Ascending aorta (tissue), 2 donors: ENCODE results near the gene HTT. TPM values are rescaled to one million over a fixed set of nuclear protein-coding genes. Genes with fewer than 3 reads are reported as not detected.

Experiments
- DNase-seq, 2 donors: peaks; one replicate each; pipeline ENCODE4 v3.0.0-alpha.2; 2019; ENCODE audit warnings: low spot score in 2 of 2
- H3K27ac ChIP-seq, 2 donors: fragments of 200-600 bp; sonication (generic); one replicate each; pipeline ENCODE4 v1.5.1; 2016 to 2017; ENCODE audit warnings: mild to moderate bottlenecking in 1 of 2
- H3K27me3 ChIP-seq: fragments of 200-600 bp; sonication (generic); one replicate; pipeline ENCODE4 v1.5.1; 2017
- H3K36me3 ChIP-seq, 2 donors: fragments of 200-600 bp; sonication (generic); one replicate each; pipeline ENCODE4 v1.5.1; 2016
- H3K4me1 ChIP-seq, 2 donors: fragments of 200-600 bp; sonication (generic); one replicate each; pipeline ENCODE4 v1.5.1; 2016 to 2017; ENCODE audit warnings: mild to moderate bottlenecking in 1 of 2
- H3K4me3 ChIP-seq, 2 donors: fragments of 200-600 bp; sonication (generic); one replicate each; pipeline ENCODE4 v1.5.1; 2016 to 2017; ENCODE audit warnings: mild to moderate bottlenecking in 1 of 2
- H3K9me3 ChIP-seq, 2 donors: fragments of 200-600 bp; sonication (generic); one replicate each; pipeline ENCODE4 v1.5.1; 2016
- CTCF ChIP-seq, 3 experiments: fragments of 200-600 bp in 2 of 3; fragments of 450-650 bp in 1 of 3; sonication (generic) in 2 of 3; IDR thresholded peaks; one replicate each; pipeline ENCODE4 v1.5.1; 2016 to 2019; ENCODE audit warnings: antibody characterized with exemption in 3 of 3, mild to moderate bottlenecking in 1 of 3, moderate library complexity in 1 of 3
- intact Hi-C: fragments of 100-400 bp; cut with DNase I; formaldehyde crosslinking; loops from one replicate; pipeline ENCODE4 v1.15.1; 2023
- total RNA-seq: library from RNA; depleted of rRNA; stranded (reverse); fragments of >200 nt; gene quantifications from one replicate; pipeline ENCODE4 v1.1.0, GENCODE V29; 2016

The HTT gene
- total RNA-seq, 1 donor from 2014 or later = 23.7 TPM

DNA sequence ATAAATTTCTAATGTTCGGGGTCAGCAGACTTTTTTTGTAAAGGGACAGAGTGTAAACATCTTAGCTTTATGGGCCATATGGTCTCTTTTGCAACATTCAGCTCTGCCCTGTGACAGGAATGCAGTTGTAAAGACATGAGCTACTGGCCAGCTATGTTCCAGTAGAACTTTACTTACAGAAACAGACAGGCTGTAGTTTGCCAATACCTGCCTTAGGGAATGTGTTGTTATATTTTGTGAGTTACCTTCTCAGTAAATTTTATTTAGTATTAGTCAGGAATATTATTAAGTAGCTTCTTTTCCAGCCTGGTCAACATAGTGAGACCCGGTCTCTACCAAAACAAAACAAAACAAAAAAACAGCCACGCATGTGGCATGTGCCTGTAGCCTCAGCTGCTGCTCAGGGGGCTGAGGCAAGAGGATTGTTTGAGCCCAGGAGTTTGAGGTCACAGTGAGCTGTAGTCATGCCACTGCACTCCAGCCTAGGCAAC lies 48.7 kb downstream of the HTT start:
- Histone ChIP-seq H3K27me3 (no peaks in the 10 kb centered on the region), H3K4me3 (no peak overlapping the region), H3K27ac (no peak overlapping the region), H3K9me3 (no peaks in the 10 kb centered on the region), H3K36me3 (peaks cover 31 to 55% of the 10 kb centered on the region in 2 donors), H3K4me1 (no peaks in the 10 kb centered on the region)
- no peak for DNase-seq
- TF ChIP-seq CTCF (IDR thresholded peaks at IDR 0.05) = no peak
- intact Hi-C loops = no loop called here

- intact Hi-C loops = no loop called here
- peaks cover 39 to 58% of the 10 kb centered on the region in 2 donors for H3K36me3 ChIP-seq
- DNase-seq = no peak
- no peak overlapping the region for H3K4me3 ChIP-seq
- H3K9me3 ChIP-seq = no peaks in the 10 kb centered on the region
- no peak for TF ChIP-seq CTCF (IDR thresholded peaks at IDR 0.05)
- H3K27ac ChIP-seq = no peak overlapping the region
- no peaks in the 10 kb centered on the region for H3K27me3 ChIP-seq
- no peaks in the 10 kb centered on the region for H3K4me1 ChIP-seq
Measured at GRCh38 chr4:3124070-3124767, 49.7 kb downstream of the HTT start.

DNA sequence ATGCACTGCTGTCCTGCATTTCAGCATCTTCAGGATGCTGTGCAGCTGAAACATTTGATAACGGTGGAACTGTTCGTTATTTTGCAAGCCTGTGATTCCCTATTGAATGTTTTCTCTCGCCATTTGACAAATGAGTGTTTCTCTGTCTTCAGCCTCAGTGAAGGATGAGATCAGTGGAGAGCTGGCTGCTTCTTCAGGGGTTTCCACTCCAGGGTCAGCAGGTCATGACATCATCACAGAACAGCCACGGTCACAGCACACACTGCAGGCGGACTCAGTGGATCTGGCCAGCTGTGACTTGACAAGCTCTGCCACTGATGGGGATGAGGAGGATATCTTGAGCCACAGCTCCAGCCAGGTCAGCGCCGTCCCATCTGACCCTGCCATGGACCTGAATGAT lies 52.6 kb downstream of the HTT start:
- no peak for DNase-seq
- peaks cover 49 to 60% of the 10 kb centered on the region in 2 donors for H3K36me3 ChIP-seq
- H3K27me3 ChIP-seq = no peaks in the 10 kb centered on the region
- H3K27ac ChIP-seq = no peak overlapping the region
- H3K9me3 ChIP-seq = no peaks in the 10 kb centered on the region
- intact Hi-C loops = no loop called here
- TF ChIP-seq CTCF (IDR thresholded peaks at IDR 0.05) = no peak
- H3K4me3 ChIP-seq = no peak overlapping the region
- H3K4me1 ChIP-seq = no peaks in the 10 kb centered on the region

DNA sequence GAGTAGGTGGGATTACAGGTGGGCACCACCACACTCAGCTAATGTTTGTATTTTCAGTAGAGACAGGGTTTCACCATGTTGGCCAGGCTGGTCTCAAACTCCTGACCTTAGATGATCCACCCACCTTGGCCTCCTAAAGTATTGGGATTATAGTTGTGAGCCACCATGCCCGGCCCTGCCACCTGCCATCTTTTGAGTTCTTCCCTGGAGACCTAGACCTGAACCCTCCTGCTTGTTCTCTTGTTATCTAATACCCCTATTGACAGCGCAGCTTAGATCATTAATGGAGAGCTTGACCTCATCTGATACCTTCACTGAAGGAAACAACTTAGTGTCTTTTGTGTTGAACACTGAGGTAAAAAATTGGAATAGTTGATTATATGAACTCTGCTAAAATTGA lies 53.6 kb downstream of the HTT start:
- Histone ChIP-seq H3K36me3 (peaks cover 55 to 61% of the 10 kb centered on the region in 2 donors), H3K4me3 (no peak overlapping the region), H3K27ac (no peak overlapping the region), H3K4me1 (no peaks in the 10 kb centered on the region), H3K9me3 (no peaks in the 10 kb centered on the region), H3K27me3 (no peaks in the 10 kb centered on the region)
- intact Hi-C loops = no loop called here
- TF ChIP-seq CTCF (IDR thresholded peaks at IDR 0.05) = no peak
- DNase-seq = no peak

GRCh38 chr4:3128976-3129375 lies 54.5 kb downstream of the HTT start:
- Histone ChIP-seq H3K36me3 (peaks cover 60 to 69% of the 10 kb centered on the region in 2 donors), H3K4me1 (no peaks in the 10 kb centered on the region), H3K4me3 (no peak overlapping the region), H3K27ac (no peak overlapping the region), H3K27me3 (no peaks in the 10 kb centered on the region), H3K9me3 (no peaks in the 10 kb centered on the region)
- DNase-seq = no peak
- no peak for TF ChIP-seq CTCF (IDR thresholded peaks at IDR 0.05)
- intact Hi-C loops = no loop called here
